ENCODE measurements around the gene C1QTNF7.

DNA sequence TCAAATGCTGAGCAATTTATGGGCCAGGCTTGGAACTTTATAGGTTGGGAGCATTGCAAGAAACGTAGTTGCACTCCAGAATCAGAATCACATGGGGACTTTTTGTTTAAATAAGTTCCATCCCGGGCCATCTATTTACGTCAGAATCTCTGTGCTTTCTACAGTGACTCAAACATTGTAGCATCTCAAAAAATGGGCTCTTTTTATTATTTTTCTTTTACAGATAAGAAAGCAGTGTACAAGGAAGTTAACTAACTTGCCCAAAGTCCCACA lies 52.0 kb downstream of the C1QTNF7 start:
- TF ChIP-seq, protein P1, sequence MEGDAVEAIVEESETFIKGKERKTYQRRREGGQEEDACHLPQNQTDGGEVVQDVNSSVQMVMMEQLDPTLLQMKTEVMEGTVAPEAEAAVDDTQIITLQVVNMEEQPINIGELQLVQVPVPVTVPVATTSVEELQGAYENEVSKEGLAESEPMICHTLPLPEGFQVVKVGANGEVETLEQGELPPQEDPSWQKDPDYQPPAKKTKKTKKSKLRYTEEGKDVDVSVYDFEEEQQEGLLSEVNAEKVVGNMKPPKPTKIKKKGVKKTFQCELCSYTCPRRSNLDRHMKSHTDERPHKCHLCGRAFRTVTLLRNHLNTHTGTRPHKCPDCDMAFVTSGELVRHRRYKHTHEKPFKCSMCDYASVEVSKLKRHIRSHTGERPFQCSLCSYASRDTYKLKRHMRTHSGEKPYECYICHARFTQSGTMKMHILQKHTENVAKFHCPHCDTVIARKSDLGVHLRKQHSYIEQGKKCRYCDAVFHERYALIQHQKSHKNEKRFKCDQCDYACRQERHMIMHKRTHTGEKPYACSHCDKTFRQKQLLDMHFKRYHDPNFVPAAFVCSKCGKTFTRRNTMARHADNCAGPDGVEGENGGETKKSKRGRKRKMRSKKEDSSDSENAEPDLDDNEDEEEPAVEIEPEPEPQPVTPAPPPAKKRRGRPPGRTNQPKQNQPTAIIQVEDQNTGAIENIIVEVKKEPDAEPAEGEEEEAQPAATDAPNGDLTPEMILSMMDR (IDR thresholded peaks at IDR 0.05): no peak
- TF ChIP-seq POLR2AphosphoS5 (IDR thresholded peaks at IDR 0.05): peak in 1 of 4 donors; percentile 43

Measured in sigmoid colon (tissue), 4 donors.